GM12878 (cell line): ENCODE results near the gene FBXL3. TPM values are rescaled to one million over a fixed set of nuclear protein-coding genes. Genes with fewer than 3 reads are reported as not detected.

ENCODE experiments used
- ATAC-seq: fragments of 200-7000 bp; cut with Tn5 transposase; 3 replicates; pipeline ENCODE4 v1.9.1; 2020; ENCODE audit warnings: mild to moderate bottlenecking, moderate library complexity
- BruUV-seq: library from RNA; stranded (reverse); fragments of 400-500 nt; replicated peaks from 2 replicates; lab custom pipeline; 2021; lab: Mats Ljungman, UMichigan
- CTCF ChIA-PET: fragments of 300-600 bp; sonication (Branson Sonifier 250); formaldehyde crosslinking; extraction: SDS; loops from one replicate; lab custom pipeline; 2021; ENCODE audit warnings: inconsistent platforms; lab: Yijun Ruan, JAX
- POLR2A ChIA-PET: fragments of 350-600 bp; formaldehyde crosslinking; extraction: SDS; loops from one replicate; lab custom pipeline; 2021; ENCODE audit warnings: inconsistent platforms; lab: Charles Lee
- RAD21 ChIA-PET: fragments of 300-600 bp; sonication (Branson Sonifier 250); formaldehyde crosslinking; loops from one replicate; lab custom pipeline; 2023; ENCODE audit warnings: antibody characterized with exemption; ENCODE audit not compliant: unreplicated experiment; lab: Charles Lee
- SMC1A ChIA-PET: fragments of 300-600 bp; sonication (Branson Sonifier 250); formaldehyde crosslinking; loops from one replicate; lab custom pipeline; 2023; ENCODE audit not compliant: unreplicated experiment, uncharacterized antibody; lab: Charles Lee
- DNase-seq: peaks from one replicate; pipeline ENCODE4 v3.0.0-alpha.2; 2011; ENCODE audit warnings: low read depth, low spot score
- FAIRE-seq: peaks from 3 replicates; lab custom pipeline; 2011; peaks lifted over from hg19 to GRCh38; lab: Jason Lieb, UNC
- H2AFZ ChIP-seq: 2 replicates; pipeline ENCODE4 v1.6.0; 2011; ENCODE audit warnings: low read depth, low read length, control low read depth; ENCODE audit not compliant: control insufficient read depth
- H3K27ac ChIP-seq: 2 replicates; pipeline ENCODE4 v1.5.1; 2011; ENCODE audit warnings: control low read depth; ENCODE audit not compliant: control insufficient read depth, insufficient read depth
- H3K27me3 ChIP-seq, 2 experiments: replicated peaks in 1 of 2; 2 replicates each; pipeline versions ENCODE4 v1.6.0 to v1.6.1; 2011; ENCODE audit warnings: low read length in 1 of 2; ENCODE audit not compliant: control insufficient read depth in 2 of 2, insufficient read depth in 2 of 2
- H3K36me3 ChIP-seq, 2 experiments: 2 replicates each; pipeline ENCODE4 v1.5.1; 2011; ENCODE audit warnings: low read length in 1 of 2; ENCODE audit not compliant: control insufficient read depth in 2 of 2, insufficient read depth in 2 of 2
- H3K4me1 ChIP-seq: 2 replicates; pipeline ENCODE4 v1.6.1; 2011; ENCODE audit warnings: mild to moderate bottlenecking, low read length, moderate library complexity, mixed read lengths; ENCODE audit not compliant: control insufficient read depth, insufficient read depth
- H3K4me2 ChIP-seq: 2 replicates; pipeline ENCODE4 v1.6.0; 2011; ENCODE audit warnings: control low read depth; ENCODE audit not compliant: control insufficient read depth, insufficient read depth
- H3K4me3 ChIP-seq: fragments of 200-600 bp; sonication (generic); 2 replicates; pipeline ENCODE4 v1.5.1; 2016
- H3K79me2 ChIP-seq: 2 replicates; pipeline ENCODE4 v1.6.0; 2011; ENCODE audit warnings: low read length; ENCODE audit not compliant: control insufficient read depth, insufficient read depth
- H3K9ac ChIP-seq: 2 replicates; pipeline ENCODE4 v1.8.0; 2011; ENCODE audit warnings: low read length, control low read depth, mixed read lengths; ENCODE audit not compliant: control insufficient read depth, insufficient read depth
- H3K9me3 ChIP-seq: replicated peaks from 3 replicates; pipeline ENCODE4 v1.5.1; 2011; ENCODE audit warnings: mild to moderate bottlenecking, low read length; ENCODE audit not compliant: control insufficient read depth, insufficient read depth
- H4K20me1 ChIP-seq: 2 replicates; pipeline ENCODE4 v1.6.0; 2011; ENCODE audit not compliant: control insufficient read depth, insufficient read depth
- BACH1 ChIP-seq: fragments of 450-650 bp; IDR thresholded peaks from 2 replicates; pipeline ENCODE4 v1.6.1; 2017; ENCODE audit warnings: mild to moderate bottlenecking, borderline replicate concordance
- CBFB ChIP-seq: IDR thresholded peaks from 2 replicates; pipeline ENCODE4 v1.6.1; 2016; ENCODE audit warnings: antibody characterized with exemption, low read depth
- CREM ChIP-seq: IDR thresholded peaks from 2 replicates; pipeline ENCODE4 v1.6.1; 2014; ENCODE audit warnings: antibody characterized with exemption, low read depth
- CTCF ChIP-seq, 3 experiments: IDR thresholded peaks in 2 of 3; conservative IDR thresholded peaks in 1 of 3; 2 replicates each; pipeline ENCODE4 v1.5.1; 2011; ENCODE audit warnings: low read depth in 3 of 3, low read length in 3 of 3, mild to moderate bottlenecking in 3 of 3, control low read depth in 2 of 3, moderate library complexity in 2 of 3, inconsistent platforms in 1 of 3, mixed read lengths in 1 of 3; ENCODE audit not compliant: control insufficient read depth in 2 of 3, insufficient read depth in 1 of 3; ENCODE audit errors: extremely low read depth in 1 of 3
- DPF2 ChIP-seq: fragments of 450-650 bp; IDR thresholded peaks from 2 replicates; pipeline ENCODE4 v1.6.1; 2017; ENCODE audit warnings: mild to moderate bottlenecking
- FOXM1 ChIP-seq: IDR thresholded peaks from 2 replicates; pipeline ENCODE4 v1.6.1; 2012; ENCODE audit warnings: low read depth, mild to moderate bottlenecking, inconsistent platforms, low read length, moderate library complexity
- GATAD2B ChIP-seq: fragments of 450-650 bp; conservative IDR thresholded peaks from 2 replicates; pipeline ENCODE4 v1.6.1; 2017; ENCODE audit warnings: low read depth, mild to moderate bottlenecking, moderate library complexity
- HDAC6 ChIP-seq: fragments of 200-600 bp; sonication (generic); IDR thresholded peaks from one replicate; pipeline ENCODE4 v1.8.0; 2017; ENCODE audit warnings: antibody characterized with exemption; ENCODE audit not compliant: unreplicated experiment
- LARP7 ChIP-seq: fragments of 450-650 bp; IDR thresholded peaks from 2 replicates; pipeline ENCODE4 v1.6.1; 2017; ENCODE audit warnings: mild to moderate bottlenecking
- NR2C2 ChIP-seq: IDR thresholded peaks from 2 replicates; pipeline ENCODE4 v1.6.1; 2011; ENCODE audit warnings: borderline replicate concordance, low read depth; ENCODE audit not compliant: control insufficient read depth, insufficient read length
- POLR2AphosphoS2 ChIP-seq: IDR thresholded peaks from 2 replicates; pipeline ENCODE4 v1.6.1; 2011; ENCODE audit warnings: low read depth, mild to moderate bottlenecking, low read length, improper control_type of control experiment, moderate library complexity
- SMAD1 ChIP-seq: fragments of 450-650 bp; IDR thresholded peaks from 2 replicates; pipeline ENCODE4 v1.6.1; 2018; ENCODE audit warnings: mild to moderate bottlenecking, low read depth; ENCODE audit not compliant: partially characterized antibody
- SREBF2 ChIP-seq: IDR thresholded peaks from 2 replicates; pipeline ENCODE4 v1.6.1; 2012; ENCODE audit warnings: mild to moderate bottlenecking, low read length
- SUZ12 ChIP-seq: fragments of 200-600 bp; sonication (generic); IDR thresholded peaks from one replicate; pipeline ENCODE4 v1.6.1; 2018; ENCODE audit warnings: antibody characterized with exemption, mild to moderate bottlenecking; ENCODE audit not compliant: unreplicated experiment
- ZNF217 ChIP-seq: fragments of 450-650 bp; IDR thresholded peaks from 2 replicates; pipeline ENCODE4 v1.6.1; 2017; ENCODE audit warnings: antibody characterized with exemption, mild to moderate bottlenecking
- WGBS: methylation state at CpG from one replicate; pipeline ENCODE4 v1.1.6; 2016; ENCODE audit warnings: low lambda C conversion rate; ENCODE audit not compliant: insufficient replicate concordance, insufficient coverage; ENCODE audit errors: missing lambda C conversion rate; 5-methylcytosine and 5-hydroxymethylcytosine counted together
- in situ Hi-C: fragments of 300-500 bp; cut with MboI; formaldehyde crosslinking; loops from 9 replicates; pipeline ENCODE4 v1.14.3; 2018; ENCODE audit warnings: mixed read lengths
- intact Hi-C: fragments of 100-400 bp; cut with micrococcal nuclease; formaldehyde crosslinking; loops from one replicate; pipeline ENCODE4 v1.14.2; 2022; ENCODE audit not compliant: unreplicated experiment
- polyA plus RNA-seq, 11 experiments: library from polyadenylated mRNA; depleted of rRNA in 4 of 11; unstranded in 6 of 11; stranded (reverse) in 5 of 11; fragments of >200 nt; fragmentation: Nextera tagmentation in 4 of 11; fragmentation: Illumina TruSeq in 1 of 11; extraction: Ambion mirVana in 4 of 11; extraction: Trizol in 1 of 11; gene quantifications; 1 replicate in 1 of 11; 2 replicates in 10 of 11; pipeline versions ENCODE4 v1.2.1 to v1.2.3, GENCODE V29; 2011 to 2016; ENCODE audit warnings: inconsistent platforms in 2 of 11, missing spikeins in 2 of 11, low read depth in 1 of 11
- total RNA-seq, 4 experiments: library from RNA; depleted of rRNA in 3 of 4; stranded (reverse); fragments of >200 nt in 3 of 4; fragmentation: Illumina TruSeq in 1 of 4; extraction: Trizol in 1 of 4; gene quantifications; 2 replicates each; pipeline versions ENCODE4 v1.2.1 to v1.2.3, GENCODE V29; 2013 to 2021
- TF ChIP-seq, protein P1 (sequence below): fragments of 450-650 bp; IDR thresholded peaks from 2 replicates; pipeline ENCODE4 v1.6.1; 2017; ENCODE audit warnings: mild to moderate bottlenecking, low read depth, inconsistent platforms; ENCODE audit not compliant: poor library complexity, severe bottlenecking

Gene FBXL3
- total and polyA plus RNA-seq, 10 of the 15 experiments (the other 5 are each of a cell fraction or from before 2014, with no cell fraction given), result 9.0 to 26.4 (median 19.7) TPM

GRCh38 chr13:77026861-77027621 lies at the start of gene FBXL3 (continued):
- TF ChIP-seq GATAD2B (peak; percentile 77), DPF2 (peak; percentile 77), LARP7 (peak; percentile 57; the same call in 1 of the 2 replicates), BACH1 (peak; percentile 41), POLR2AphosphoS2 (peak; percentile 79)

DNA sequence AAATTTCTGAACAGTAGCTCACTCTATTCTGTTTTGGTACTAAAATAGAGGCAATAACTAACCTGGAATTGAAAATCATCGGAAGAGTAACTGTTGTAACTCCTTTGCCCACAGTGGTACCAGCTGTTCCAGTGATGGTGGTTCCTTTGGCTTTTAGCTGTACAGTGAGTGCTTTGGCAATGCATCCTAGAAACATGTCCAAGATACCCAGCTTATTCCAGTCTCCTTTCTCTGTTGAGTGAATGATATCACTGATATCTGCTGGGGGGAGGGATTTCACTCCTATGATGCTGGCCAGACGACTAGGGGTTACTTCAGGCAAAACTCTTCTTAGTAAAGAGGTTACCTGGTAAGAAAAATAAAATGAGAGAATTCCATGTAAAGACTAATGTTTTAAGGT lies 40.6 kb upstream of the FBXL3 start:
- TF ChIP-seq, protein P1, sequence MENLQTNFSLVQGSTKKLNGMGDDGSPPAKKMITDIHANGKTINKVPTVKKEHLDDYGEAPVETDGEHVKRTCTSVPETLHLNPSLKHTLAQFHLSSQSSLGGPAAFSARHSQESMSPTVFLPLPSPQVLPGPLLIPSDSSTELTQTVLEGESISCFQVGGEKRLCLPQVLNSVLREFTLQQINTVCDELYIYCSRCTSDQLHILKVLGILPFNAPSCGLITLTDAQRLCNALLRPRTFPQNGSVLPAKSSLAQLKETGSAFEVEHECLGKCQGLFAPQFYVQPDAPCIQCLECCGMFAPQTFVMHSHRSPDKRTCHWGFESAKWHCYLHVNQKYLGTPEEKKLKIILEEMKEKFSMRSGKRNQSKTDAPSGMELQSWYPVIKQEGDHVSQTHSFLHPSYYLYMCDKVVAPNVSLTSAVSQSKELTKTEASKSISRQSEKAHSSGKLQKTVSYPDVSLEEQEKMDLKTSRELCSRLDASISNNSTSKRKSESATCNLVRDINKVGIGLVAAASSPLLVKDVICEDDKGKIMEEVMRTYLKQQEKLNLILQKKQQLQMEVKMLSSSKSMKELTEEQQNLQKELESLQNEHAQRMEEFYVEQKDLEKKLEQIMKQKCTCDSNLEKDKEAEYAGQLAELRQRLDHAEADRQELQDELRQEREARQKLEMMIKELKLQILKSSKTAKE, result no peak
- TF ChIP-seq CREM, result no peak
- no peak for TF ChIP-seq HDAC6
- no peak for TF ChIP-seq SUZ12
- no peak for TF ChIP-seq CBFB
- TF ChIP-seq SREBF2, result no peak
- no peak for TF ChIP-seq SMAD1
- no peak for TF ChIP-seq ZNF217
- TF ChIP-seq CTCF (IDR thresholded peaks at IDR 0.05 in 2 of 3, conservative IDR thresholded peaks at IDR 0.05 in 1 of 3; ENCODE audit: control insufficient read depth in 2 of 3, extremely low read depth in 1 of 3, insufficient read depth in 1 of 3, low read depth in 3 of 3, low read length in 3 of 3), result no peak
- TF ChIP-seq NR2C2, result no peak
- TF ChIP-seq FOXM1, result no peak
- Histone ChIP-seq H3K27me3 (no peaks in the 10 kb centered on the region), H3K9ac (no peak overlapping the region), H2AFZ (no peak overlapping the region), H4K20me1 (no peaks in the 10 kb centered on the region), H3K9me3 (no peaks in the 10 kb centered on the region), H3K79me2 (no peaks in the 10 kb centered on the region), H3K36me3 (peaks cover 4 to 26% of the 10 kb centered on the region in 2 experiments), H3K4me3 (no peak overlapping the region), H3K4me1 (no peaks in the 10 kb centered on the region), H3K4me2 (no peak overlapping the region), H3K27ac (no peak overlapping the region)
- ChIA-PET SMC1A (interaction anchor here (1.6 kb wide), 1 partner anchor 40 kb away, joined by 3 read pairs; no protein-coding TSS in a partner anchor), RAD21 (no interaction called here), CTCF (no interaction called here), POLR2A (no interaction called here)
- ATAC-seq, result no peak
- FAIRE-seq, result no peak
- no TSS peak for BruUV-seq
- no peak for DNase-seq
- intact Hi-C loops (no loop called here), in situ Hi-C loops (no loop called here)
- 97% methylated on average over 2 of the region's 2 CpGs for WGBS
